ENCODE results near the gene ARAP1.

ARAP1 gene

GRCh38 chr11:72741849-72742512 is 10.2 kb downstream of the ARAP1 start:
- no peak for DNase-seq

GRCh38 chr11:72741429-72741833 is 10.8 kb downstream of the ARAP1 start:
- no peak for DNase-seq

GRCh38 chr11:72740562-72741428 is 11.4 kb downstream of the ARAP1 start:
- no peak for DNase-seq

- no peak for DNase-seq
Observed at GRCh38 chr11:72740060-72740424, 12.2 kb downstream of the ARAP1 start.

- no peak for DNase-seq
Observed at GRCh38 chr11:72739240-72740059, 12.8 kb downstream of the ARAP1 start.

GRCh38 chr11:72738199-72739141 is 13.7 kb downstream of the ARAP1 start:
- no peak for DNase-seq

- no peak for DNase-seq
Observed at GRCh38 chr11:72737336-72737735, 14.9 kb downstream of the ARAP1 start.

GRCh38 chr11:72736452-72737069 is 15.6 kb downstream of the ARAP1 start:
- no peak for DNase-seq

GRCh38 chr11:72735495-72736027 is 16.6 kb downstream of the ARAP1 start:
- DNase-seq: no peak

- DNase-seq: no peak
Observed at GRCh38 chr11:72732329-72732728, 19.9 kb downstream of the ARAP1 start.

GRCh38 chr11:72730737-72731136 is 21.5 kb downstream of the ARAP1 start:
- no peak for DNase-seq

- DNase-seq: no peak
Observed at GRCh38 chr11:72730243-72730642, 22.0 kb downstream of the ARAP1 start.

GRCh38 chr11:72727521-72727920 is 24.7 kb downstream of the ARAP1 start:
- no peak for DNase-seq

GRCh38 chr11:72726266-72727220 is 25.7 kb downstream of the ARAP1 start:
- no peak for DNase-seq

GRCh38 chr11:72725724-72726028 is 26.5 kb downstream of the ARAP1 start:
- no peak for DNase-seq

- peak; percentile 88 for DNase-seq
Observed at GRCh38 chr11:72724851-72725723, 27.1 kb downstream of the ARAP1 start.

- no peak for DNase-seq
Observed at GRCh38 chr11:72724021-72724551, 28.1 kb downstream of the ARAP1 start.

- no peak for DNase-seq
Observed at GRCh38 chr11:72723508-72723907, 28.7 kb downstream of the ARAP1 start.
